HCT116 (cell line): ENCODE results near the gene HEXA. TPM values are rescaled to one million over a fixed set of nuclear protein-coding genes. Genes with fewer than 3 reads are reported as not detected.

Experiments used
- ATAC-seq: fragments of 200-7000 bp; cut with Tn5 transposase; 2 replicates; pipeline ENCODE4 v1.9.1; 2020; ENCODE audit warnings: mild to moderate bottlenecking, moderate library complexity
- BruUV-seq: library from RNA; stranded (reverse); fragments of 400-500 nt; replicated peaks from 2 replicates; lab custom pipeline; 2021; lab: Mats Ljungman, UMichigan
- CTCF ChIA-PET: fragments of 300-600 bp; sonication (Branson Sonifier 250); formaldehyde crosslinking; loops from one replicate; lab custom pipeline; 2021; ENCODE audit warnings: antibody characterized with exemption; lab: Charles Lee
- POLR2A ChIA-PET: fragments of 300-600, 350-600 bp; sonication (Branson Sonifier 250); formaldehyde crosslinking; loops from one replicate; lab custom pipeline; 2021; ENCODE audit warnings: antibody characterized with exemption; lab: Charles Lee
- RAD21 ChIA-PET, 2 experiments: fragments of 300-600 bp; sonication (Branson Sonifier 250); formaldehyde crosslinking; loops; one replicate each; lab custom pipeline; 2023; ENCODE audit warnings: low total read pairs in 2 of 2; ENCODE audit not compliant: uncharacterized antibody in 2 of 2, unreplicated experiment in 2 of 2, low non-redundant PET in 1 of 2; lab: Charles Lee
- DNase-seq: peaks from one replicate; pipeline ENCODE4 v3.0.0-alpha.2; 2010; ENCODE audit warnings: low read depth, low spot score
- H2AFZ ChIP-seq: fragments of 200-600 bp; shearing (Covaris generic), sonication (generic); 2 replicates; pipeline ENCODE4 v1.6.1; 2017; ENCODE audit warnings: low read depth, mixed run types, mixed read lengths, antibody characterized with exemption, low read length; ENCODE audit not compliant: poor library complexity, severe bottlenecking
- H3K27ac ChIP-seq: 2 replicates; pipeline ENCODE4 v1.5.1; 2012; ENCODE audit warnings: low read depth, low read length
- H3K27me3 ChIP-seq: fragments of 200-600 bp; sonication (generic); 2 replicates; pipeline ENCODE4 v1.6.1; 2016; ENCODE audit warnings: mixed run types, low read length, mixed read lengths; ENCODE audit not compliant: insufficient read depth
- H3K36me3 ChIP-seq, 2 experiments: fragments of 200-500 bp in 1 of 2; fragments of 200-600 bp in 1 of 2; sonication (Bioruptor generic) in 1 of 2; sonication (generic) in 1 of 2; 2 replicates each; pipeline versions ENCODE4 v1.5.1 to v1.6.1; 2014 to 2016; ENCODE audit warnings: low read length in 2 of 2, inconsistent platforms in 1 of 2, mixed read lengths in 1 of 2, mixed run types in 1 of 2; ENCODE audit not compliant: insufficient read depth in 2 of 2, control insufficient read depth in 1 of 2
- H3K4me1 ChIP-seq, 2 experiments: fragments of 200-600 bp in 1 of 2; sonication (generic) in 1 of 2; 2 replicates each; pipeline versions ENCODE4 v1.5.1 to v1.6.1; 2012 to 2017; ENCODE audit warnings: low read length in 2 of 2, inconsistent platforms in 1 of 2, mild to moderate bottlenecking in 1 of 2, mixed read lengths in 1 of 2, mixed run types in 1 of 2, moderate library complexity in 1 of 2; ENCODE audit not compliant: insufficient read depth in 2 of 2, control insufficient read depth in 1 of 2
- H3K4me2 ChIP-seq: fragments of 200-600 bp; sonication (generic); 2 replicates; pipeline ENCODE4 v1.6.1; 2017; ENCODE audit warnings: mixed run types, low read length, mixed read lengths
- H3K4me3 ChIP-seq, 2 experiments: fragments of 200-600 bp in 1 of 2; sonication (generic) in 1 of 2; replicated peaks in 1 of 2; 2 replicates each; pipeline ENCODE4 v1.5.1; 2011 to 2016; ENCODE audit warnings: low read length in 2 of 2, control low read depth in 1 of 2, low read depth in 1 of 2, mild to moderate bottlenecking in 1 of 2, mixed read lengths in 1 of 2, mixed run types in 1 of 2
- H3K79me2 ChIP-seq: fragments of 200-600 bp; sonication (generic); 2 replicates; pipeline ENCODE4 v1.6.1; 2017; ENCODE audit warnings: mild to moderate bottlenecking, mixed run types, low read length, moderate library complexity, mixed read lengths; ENCODE audit not compliant: insufficient read depth
- H3K9ac ChIP-seq: fragments of 200-600 bp; sonication (generic); 2 replicates; pipeline ENCODE4 v1.6.1; 2016; ENCODE audit warnings: low read length, mixed read lengths
- H3K9me2 ChIP-seq: fragments of 200-600 bp; sonication (generic), shearing (Covaris generic); 2 replicates; pipeline ENCODE4 v1.6.1; 2017; ENCODE audit warnings: mixed run types, mild to moderate bottlenecking, moderate library complexity; ENCODE audit not compliant: insufficient read depth
- H3K9me3 ChIP-seq, 2 experiments: fragments of 200-500 bp in 1 of 2; fragments of 200-600 bp in 1 of 2; sonication (Bioruptor generic) in 1 of 2; sonication (generic) in 1 of 2; 2 replicates each; pipeline ENCODE4 v1.6.1; 2014 to 2017; ENCODE audit warnings: low read length in 2 of 2, mixed read lengths in 2 of 2, inconsistent platforms in 1 of 2, low read depth in 1 of 2, mild to moderate bottlenecking in 1 of 2, mixed run types in 1 of 2, moderate library complexity in 1 of 2; ENCODE audit not compliant: control insufficient read depth in 1 of 2, insufficient read depth in 1 of 2
- H4K20me1 ChIP-seq: fragments of 200-600 bp; sonication (generic), shearing (Covaris generic); 2 replicates; pipeline ENCODE4 v1.6.1; 2017; ENCODE audit warnings: mixed run types, mild to moderate bottlenecking, moderate library complexity; ENCODE audit not compliant: insufficient read depth
- CBX3 ChIP-seq: IDR thresholded peaks from 2 replicates; pipeline ENCODE4 v1.6.1; 2012; ENCODE audit warnings: low read depth
- EGR1 ChIP-seq: IDR thresholded peaks from 2 replicates; pipeline ENCODE4 v1.6.1; 2012; ENCODE audit warnings: low read depth
- ELF1 ChIP-seq: IDR thresholded peaks from 2 replicates; pipeline ENCODE4 v1.6.1; 2012; ENCODE audit warnings: low read depth, borderline replicate concordance
- FOSL1 ChIP-seq: IDR thresholded peaks from 2 replicates; pipeline ENCODE4 v1.6.1; 2012; ENCODE audit warnings: low read depth
- JUND ChIP-seq: IDR thresholded peaks from 2 replicates; pipeline ENCODE4 v1.6.1; 2012
- MAX ChIP-seq: IDR thresholded peaks from 2 replicates; pipeline ENCODE4 v1.6.1; 2012
- POLR2A ChIP-seq: IDR thresholded peaks from 2 replicates; pipeline ENCODE4 v1.7.0; 2011; ENCODE audit warnings: borderline replicate concordance; ENCODE audit not compliant: insufficient read depth, insufficient read length; ENCODE audit errors: extremely low read depth
- POLR2AphosphoS5 ChIP-seq: IDR thresholded peaks from 2 replicates; pipeline ENCODE4 v1.6.1; 2011; ENCODE audit warnings: mild to moderate bottlenecking, low read depth, low read length, moderate library complexity
- RAD21 ChIP-seq: IDR thresholded peaks from 2 replicates; pipeline ENCODE4 v1.6.1; 2012; ENCODE audit warnings: low read depth, mild to moderate bottlenecking
- REST ChIP-seq: IDR thresholded peaks from 2 replicates; pipeline ENCODE4 v1.6.1; 2012; ENCODE audit warnings: low read depth
- SIN3A ChIP-seq: IDR thresholded peaks from 2 replicates; pipeline ENCODE4 v1.6.1; 2012; ENCODE audit warnings: low read depth
- YY1 ChIP-seq: IDR thresholded peaks from 2 replicates; pipeline ENCODE4 v1.6.1; 2011; ENCODE audit warnings: low read length, low read depth, moderate library complexity, mild to moderate bottlenecking; ENCODE audit not compliant: insufficient replicate concordance; ENCODE audit errors: extremely low read depth
- ZFX ChIP-seq: fragments of 450-650 bp; IDR thresholded peaks from 2 replicates; pipeline ENCODE4 v1.6.1; 2017
- ZNF274 ChIP-seq: fragments of 200-500 bp; sonication (Bioruptor generic); IDR thresholded peaks from 2 replicates; pipeline ENCODE4 v1.6.1; 2014; ENCODE audit warnings: mild to moderate bottlenecking, low read depth, low read length, inconsistent platforms
- intact Hi-C: fragments of 100-400 bp; cut with micrococcal nuclease; formaldehyde crosslinking; loops from 2 replicates; pipeline ENCODE4 v1.10.0; 2022
- total RNA-seq: library from RNA; stranded (reverse); gene quantifications from one replicate; pipeline ENCODE4 v1.2.1, GENCODE V29; 2021; ENCODE audit not compliant: unreplicated experiment

HEXA gene
- total RNA-seq, 1 experiment from 2014 or later: 57.1 TPM

- no TSS peak for BruUV-seq
- Histone ChIP-seq H3K27ac (no peak overlapping the region), H3K4me1 (no peaks in the 10 kb centered on the region), H3K27me3 (no peaks in the 10 kb centered on the region), H3K4me2 (no peak overlapping the region), H3K79me2 (no peaks in the 10 kb centered on the region), H3K9me2 (no peaks in the 10 kb centered on the region), H4K20me1 (no peaks in the 10 kb centered on the region), H3K36me3 (no peaks in the 10 kb centered on the region), H3K4me3 (no peak overlapping the region), H2AFZ (no peak overlapping the region), H3K9ac (no peak overlapping the region), H3K9me3 (no peaks in the 10 kb centered on the region)
- ChIA-PET POLR2A (no interaction called here), CTCF (no interaction called here), RAD21 (no interaction called here)
- ATAC-seq (no peak), DNase-seq (no peak)
- intact Hi-C loops: no loop called here
- TF ChIP-seq POLR2A: no peak
Observed at GRCh38 chr15:72331021-72331420, 44.8 kb downstream of the HEXA start.

GRCh38 chr15:72323752-72324151 lies 52.1 kb downstream of the HEXA start:
- Histone ChIP-seq H2AFZ (no peak overlapping the region), H3K27me3 (no peaks in the 10 kb centered on the region), H3K9me2 (no peaks in the 10 kb centered on the region), H3K27ac (no peak overlapping the region), H3K9ac (no peak overlapping the region), H3K9me3 (peaks cover 0 to 8% of the 10 kb centered on the region in 2 experiments; a peak in 1 of 4 replicates), H3K36me3 (no peaks in the 10 kb centered on the region), H3K79me2 (no peaks in the 10 kb centered on the region), H4K20me1 (no peaks in the 10 kb centered on the region), H3K4me2 (no peak overlapping the region), H3K4me1 (no peaks in the 10 kb centered on the region), H3K4me3 (no peak overlapping the region)
- DNase-seq: no peak
- RAD21 ChIA-PET: no interaction called here
- ATAC-seq: no peak
- TF ChIP-seq MAX: no peak
- no peak for TF ChIP-seq POLR2AphosphoS5
- no peak for TF ChIP-seq SIN3A
- TF ChIP-seq JUND: no peak
- TF ChIP-seq ELF1: no peak
- no peak for TF ChIP-seq RAD21
- TF ChIP-seq YY1: no peak
- no peak for TF ChIP-seq ZFX
- TF ChIP-seq REST: no peak
- no peak for TF ChIP-seq POLR2A
- no peak for TF ChIP-seq CBX3
- no peak for TF ChIP-seq FOSL1
- TF ChIP-seq ZNF274: no peak
- TF ChIP-seq EGR1: no peak
- CTCF ChIA-PET: no interaction called here
- POLR2A ChIA-PET: no interaction called here
- no TSS peak for BruUV-seq
- intact Hi-C loops: no loop called here
